Adrenal gland (tissue), 5 donors: Measurements from ENCODE around the gene ALOX5.

Experiments
- CTCF ChIP-seq, 6 experiments: fragments of 450-650 bp in 4 of 6; fragments of 200-600 bp in 2 of 6; sonication (generic) in 1 of 6; IDR thresholded peaks; 1 replicate in 5 of 6; 2 replicates in 1 of 6; pipeline versions ENCODE4 v1.5.1 to v1.8.0; 2016 to 2021; ENCODE audit warnings: antibody characterized with exemption in 6 of 6, mild to moderate bottlenecking in 2 of 6, moderate library complexity in 1 of 6
- POLR2A ChIP-seq, 2 donors: fragments of 450-650 bp; IDR thresholded peaks; one replicate each; pipeline ENCODE4 v1.6.1; 2017; ENCODE audit warnings: antibody characterized with exemption in 2 of 2, mild to moderate bottlenecking in 2 of 2, moderate library complexity in 1 of 2
- donor health status: DM: no; HTN: no; CAD: no.

DNA sequence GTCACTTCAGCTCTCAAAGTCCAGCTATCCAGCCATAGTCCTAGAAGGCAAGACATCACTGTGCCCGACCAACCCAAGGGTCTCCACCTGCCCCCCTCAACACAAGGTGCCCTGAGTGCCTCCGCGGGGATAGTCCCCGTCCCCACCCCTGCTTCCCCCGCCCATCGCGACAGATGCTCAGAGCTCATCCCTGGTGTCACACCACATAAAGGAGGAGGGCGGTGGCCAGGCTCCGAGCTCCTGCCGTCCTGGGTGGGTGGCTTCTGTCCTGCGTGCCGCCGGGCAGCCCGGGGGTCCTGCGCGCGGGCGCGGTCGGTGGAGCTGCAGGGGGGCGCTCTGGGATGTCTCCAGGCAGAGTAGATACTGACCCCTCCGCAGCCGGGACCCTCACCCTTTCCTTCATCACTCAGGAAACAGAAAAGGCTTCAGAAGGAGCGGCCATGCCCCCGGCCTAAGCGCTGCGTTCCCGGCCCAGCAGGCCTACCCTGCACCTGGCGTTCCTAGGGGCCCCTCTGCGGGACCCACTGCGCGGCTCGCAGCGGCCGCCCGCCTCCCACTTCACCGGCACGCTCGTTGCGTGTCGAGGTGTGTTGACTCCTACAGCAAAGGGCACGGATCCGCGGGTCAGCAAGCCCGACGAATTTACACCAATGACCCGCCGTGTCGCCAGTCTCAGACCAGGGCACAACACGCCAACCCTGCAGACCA, 53.4 kb downstream of the ALOX5 start:
- TF ChIP-seq CTCF (IDR thresholded peaks at IDR 0.05) (no peak), POLR2A (IDR thresholded peaks at IDR 0.05) (no peak)
